K562 (cell line): ENCODE results near the gene SLC37A4. TPM values are rescaled to one million over a fixed set of nuclear protein-coding genes. Genes with fewer than 3 reads are reported as not detected.

Experiments
- ARHGAP35 ChIP-seq: fragments of 450-650 bp; IDR thresholded peaks from 2 replicates; pipeline ENCODE4 v1.6.1; 2018; ENCODE audit not compliant: partially characterized antibody
- CHAMP1 ChIP-seq: fragments of 450-650 bp; IDR thresholded peaks from 2 replicates; pipeline ENCODE4 v1.6.1; 2016; ENCODE audit warnings: mild to moderate bottlenecking
- E2F6 ChIP-seq, 2 experiments: IDR thresholded peaks; 2 replicates each; pipeline ENCODE4 v1.6.1; 2011; ENCODE audit warnings: borderline replicate concordance in 1 of 2, control low read depth in 1 of 2, low read depth in 1 of 2, low read length in 1 of 2, mild to moderate bottlenecking in 1 of 2, mixed read lengths in 1 of 2, moderate library complexity in 1 of 2; ENCODE audit not compliant: insufficient read depth in 1 of 2, insufficient read length in 1 of 2, poor library complexity in 1 of 2, severe bottlenecking in 1 of 2; ENCODE audit errors: extremely low read depth in 1 of 2
- ERF ChIP-seq: fragments of 450-650 bp; formaldehyde crosslinking; IDR thresholded peaks from 2 replicates; pipeline ENCODE4 v1.4.0; 2020; ENCODE audit warnings: mild to moderate bottlenecking, mixed read lengths
- GABPB2 ChIP-seq: fragments of 250-450 bp; sonication (Bioruptor Pico); conservative IDR thresholded peaks from 2 replicates; pipeline ENCODE4 v1.5.1; 2021; ENCODE audit warnings: mild to moderate bottlenecking
- HOMEZ ChIP-seq: fragments of 250-450 bp; sonication (Bioruptor Pico); IDR thresholded peaks from 2 replicates; pipeline ENCODE4 v1.4.0; 2020; ENCODE audit warnings: mild to moderate bottlenecking, moderate library complexity
- KAT8 ChIP-seq: fragments of 450-650 bp; IDR thresholded peaks from 2 replicates; pipeline ENCODE4 v1.6.1; 2016; ENCODE audit warnings: low read depth, mild to moderate bottlenecking
- NFIC ChIP-seq: fragments of 450-650 bp; IDR thresholded peaks from 2 replicates; pipeline ENCODE4 v1.6.1; 2017; ENCODE audit warnings: mild to moderate bottlenecking, inconsistent platforms
- POU5F1 ChIP-seq: fragments of 150-350 bp; IDR thresholded peaks from 2 replicates; pipeline ENCODE4 v1.6.1; 2014; ENCODE audit warnings: borderline replicate concordance, low read length, low read depth, mild to moderate bottlenecking; ENCODE audit not compliant: partially characterized antibody
- RNF2 ChIP-seq: sonication (generic); IDR thresholded peaks from 2 replicates; pipeline ENCODE4 v1.6.1; 2016
- UBTF ChIP-seq, 2 experiments: IDR thresholded peaks; 2 replicates each; pipeline ENCODE4 v1.6.1; 2012; ENCODE audit warnings: improper control_type of control experiment in 2 of 2, low read depth in 2 of 2, low read length in 2 of 2, borderline replicate concordance in 1 of 2
- XRCC5 ChIP-seq: fragments of 200-400 bp; formaldehyde crosslinking; IDR thresholded peaks from 2 replicates; pipeline ENCODE4 v1.6.1; 2017; ENCODE audit warnings: low read depth, mild to moderate bottlenecking, low read length
- ZNF121 ChIP-seq: sonication (generic); formaldehyde crosslinking; conservative IDR thresholded peaks from 2 replicates; pipeline ENCODE4 v1.8.0; 2022; ENCODE audit warnings: missing genetic modification reagents
- ZNF24 ChIP-seq: fragments of 450-650 bp; IDR thresholded peaks from 2 replicates; pipeline ENCODE4 v1.6.1; 2016
- ZNF436 ChIP-seq: fragments of 250-450, 450-650 bp; sonication (Bioruptor Pico); formaldehyde crosslinking; IDR thresholded peaks from 2 replicates; pipeline ENCODE4 v1.7.0; 2020; ENCODE audit warnings: mild to moderate bottlenecking
- ZNF785 ChIP-seq: fragments of 250-450 bp; sonication (Bioruptor Pico); IDR thresholded peaks from 2 replicates; pipeline ENCODE4 v1.4.0; 2020; ENCODE audit warnings: mild to moderate bottlenecking
- polyA plus RNA-seq, 8 experiments: library from polyadenylated mRNA; depleted of rRNA in 4 of 8; stranded (reverse) in 5 of 8; unstranded in 3 of 8; fragments of >200 nt; fragmentation: Nextera tagmentation in 2 of 8; fragmentation: Illumina TruSeq in 1 of 8; extraction: Ambion mirVana in 2 of 8; extraction: Trizol in 1 of 8; gene quantifications; 2 replicates each; pipeline versions ENCODE4 v1.2.1 to v1.2.3, GENCODE V29; 2011 to 2014; ENCODE audit warnings: inconsistent platforms in 1 of 8, missing spikeins in 1 of 8
- total RNA-seq, 7 experiments: library from RNA; depleted of rRNA in 6 of 7; stranded (reverse); fragments of >200 nt in 6 of 7; fragmentation: Illumina TruSeq in 2 of 7; extraction: Trizol in 2 of 7; gene quantifications; 2 replicates each; pipeline versions ENCODE4 v1.2.1 to v1.2.3, GENCODE V29; 2011 to 2021; ENCODE audit warnings: low replicate concordance in 1 of 7

Gene SLC37A4
- total and polyA plus RNA-seq, 9 of the 15 experiments (the other 6 are each of a cell fraction or from before 2014, with no cell fraction given): 24.7 to 73.9 (median 40.7) TPM

DNA sequence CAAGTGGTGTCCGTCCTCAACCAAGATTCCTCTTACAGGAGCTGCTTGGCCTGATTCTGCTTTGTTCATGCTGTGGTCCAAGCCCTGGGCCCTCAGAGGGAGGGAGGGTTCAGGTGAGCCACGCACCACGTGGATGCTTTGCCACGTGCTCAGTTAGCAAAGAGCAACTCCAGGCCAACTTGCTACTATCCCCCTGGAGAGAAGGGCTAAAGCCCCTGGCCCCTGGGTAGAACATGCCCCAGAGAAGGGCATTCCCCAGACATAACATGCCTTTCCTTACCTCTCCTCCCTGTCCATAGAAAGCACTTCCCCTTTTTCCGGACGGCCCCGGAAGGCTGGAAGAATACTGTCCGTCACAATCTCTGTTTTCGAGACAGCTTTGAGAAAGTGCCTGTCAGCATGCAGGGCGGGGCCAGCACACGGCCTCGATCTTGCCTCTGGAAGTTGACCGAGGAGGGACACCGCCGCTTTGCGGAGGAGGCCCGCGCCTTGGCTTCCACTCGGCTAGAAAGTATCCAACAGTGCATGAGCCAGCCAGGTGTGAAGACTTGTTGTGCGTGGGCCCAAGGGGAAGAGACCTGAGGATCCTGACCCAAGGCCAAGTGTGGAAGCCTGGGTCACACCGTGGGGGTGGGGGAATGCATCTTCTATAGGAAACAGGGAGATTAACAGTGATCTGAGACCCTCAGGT is 50.3 kb downstream of the SLC37A4 start (continued):
- TF ChIP-seq HOMEZ (CRISPR knock-in tag): no peak
- no peak for TF ChIP-seq ZNF785 (CRISPR knock-in tag)
- TF ChIP-seq ERF (CRISPR knock-in tag): 0 out of 2 replicates have a peak, but pooled peaks have one; percentile 15
- no peak for TF ChIP-seq ARHGAP35
- no peak for TF ChIP-seq ZNF121
- TF ChIP-seq XRCC5: no peak
- no peak for TF ChIP-seq POU5F1
- TF ChIP-seq GABPB2 (CRISPR knock-in tag): no peak
- TF ChIP-seq E2F6 (IDR thresholded peaks at IDR 0.05; ENCODE audit: borderline replicate concordance in 1 of 2, extremely low read depth in 1 of 2, insufficient read depth in 1 of 2, insufficient read length in 1 of 2, low read depth in 1 of 2, low read length in 1 of 2, poor library complexity in 1 of 2, severe bottlenecking in 1 of 2): peak; percentile 81 to 85
- no peak for TF ChIP-seq CHAMP1
- TF ChIP-seq RNF2: 0 out of 2 replicates have a peak, but pooled peaks have one; percentile 42
- TF ChIP-seq KAT8: no peak
- TF ChIP-seq NFIC: no peak
- no peak for TF ChIP-seq ZNF24
- no peak for TF ChIP-seq ZNF436
- peak; percentile 67 to 91; a peak in 2 of 4 replicates for TF ChIP-seq UBTF (IDR thresholded peaks at IDR 0.05; ENCODE audit: borderline replicate concordance in 1 of 2, low read depth in 2 of 2, low read length in 2 of 2)
